ENCODE measurements around the gene SOD2.
A peak's percentile ranks its signal among the peaks of the same experiment; 100 is the strongest.

The SOD2 gene

GRCh38 chr6:159726918-159727716, 34.1 kb upstream of the SOD2 start, which contains the start of gene WTAP (continued):
- peak; percentile 67 for TF ChIP-seq REST (tag by site-specific recombination; IDR thresholded peaks at IDR 0.05)
- TF ChIP-seq ZNF184 (tag by site-specific recombination; IDR thresholded peaks at IDR 0.05), result no peak
- TF ChIP-seq ZNF623 (tag by site-specific recombination; IDR thresholded peaks at IDR 0.05), result peak; percentile 31; the same call in 1 of the 2 replicates
- TF ChIP-seq ZBTB20 (tag by site-specific recombination; IDR thresholded peaks at IDR 0.05), result peak; percentile 99
- no peak for TF ChIP-seq ZNF488 (tag by site-specific recombination; IDR thresholded peaks at IDR 0.05)
- TF ChIP-seq ZSCAN4 (tag by site-specific recombination; IDR thresholded peaks at IDR 0.05), result peak; percentile 50; the same call in 1 of the 2 replicates
- peak; percentile 97 for TF ChIP-seq ZNF76 (tag by site-specific recombination; IDR thresholded peaks at IDR 0.05; ENCODE audit: borderline replicate concordance, low read depth)
- peak; percentile 96 for TF ChIP-seq HOXC10 (CRISPR knock-in tag; IDR thresholded peaks at IDR 0.05)
- peak; percentile 86 for TF ChIP-seq KLF1 (tag by site-specific recombination; IDR thresholded peaks at IDR 0.05)
- peak; percentile 97 for TF ChIP-seq KLF16 (tag by site-specific recombination; IDR thresholded peaks at IDR 0.05)
- peak; percentile 88 for TF ChIP-seq ZIC2 (tag by site-specific recombination; IDR thresholded peaks at IDR 0.05)
- 0 out of 2 replicates have a peak, but pooled peaks have one; percentile 10 for TF ChIP-seq ZNF626 (tag by site-specific recombination; IDR thresholded peaks at IDR 0.05)
- no peak for TF ChIP-seq ZNF792 (tag by site-specific recombination; IDR thresholded peaks at IDR 0.05)
- TF ChIP-seq ZNF302 (tag by site-specific recombination; IDR thresholded peaks at IDR 0.05; ENCODE audit: low read depth), result peak; percentile 8; the same call in 1 of the 2 replicates
- TF ChIP-seq CTCF (tag by site-specific recombination; IDR thresholded peaks at IDR 0.05), result peak; percentile 59; the same call in 1 of the 2 replicates
- TF ChIP-seq ZNF404 (tag by site-specific recombination; IDR thresholded peaks at IDR 0.05), result no peak
- TF ChIP-seq ZXDB (tag by site-specific recombination; IDR thresholded peaks at IDR 0.05), result peak; percentile 98
- peak; percentile 67 for TF ChIP-seq ZNF341 (tag by site-specific recombination; IDR thresholded peaks at IDR 0.05; ENCODE audit: low read depth)
- TF ChIP-seq ZNF354C (tag by site-specific recombination; IDR thresholded peaks at IDR 0.05; ENCODE audit: borderline replicate concordance, low read depth), result no peak
- peak; percentile 80 for TF ChIP-seq ZNF600 (tag by site-specific recombination; IDR thresholded peaks at IDR 0.05)
- TF ChIP-seq HOXD13 (CRISPR knock-in tag; IDR thresholded peaks at IDR 0.05; ENCODE audit: borderline replicate concordance), result no peak; the same call in 1 of the 2 replicates
- peak; percentile 96 for TF ChIP-seq ZNF324 (tag by site-specific recombination; IDR thresholded peaks at IDR 0.05)
- peak; percentile 93 for TF ChIP-seq TSHZ1 (tag by site-specific recombination; IDR thresholded peaks at IDR 0.05; ENCODE audit: borderline replicate concordance)
- no peak for TF ChIP-seq ELK4 (IDR thresholded peaks at IDR 0.05; ENCODE audit: borderline replicate concordance, low read depth, low read length)
- peak; percentile 87 for TF ChIP-seq ZBTB26 (tag by site-specific recombination; optimal IDR thresholded peaks at IDR 0.05)
- no peak; the same call in 1 of the 2 replicates for TF ChIP-seq ZNF558 (tag by site-specific recombination; IDR thresholded peaks at IDR 0.05)
